NCI-H2171 (cell line): ENCODE results near the gene SIGLEC6.

ENCODE experiments used
- DNase-seq: peaks from one replicate; lab custom pipeline; 2025; lab: John Stamatoyannopoulos, UW

The SIGLEC6 gene

DNA sequence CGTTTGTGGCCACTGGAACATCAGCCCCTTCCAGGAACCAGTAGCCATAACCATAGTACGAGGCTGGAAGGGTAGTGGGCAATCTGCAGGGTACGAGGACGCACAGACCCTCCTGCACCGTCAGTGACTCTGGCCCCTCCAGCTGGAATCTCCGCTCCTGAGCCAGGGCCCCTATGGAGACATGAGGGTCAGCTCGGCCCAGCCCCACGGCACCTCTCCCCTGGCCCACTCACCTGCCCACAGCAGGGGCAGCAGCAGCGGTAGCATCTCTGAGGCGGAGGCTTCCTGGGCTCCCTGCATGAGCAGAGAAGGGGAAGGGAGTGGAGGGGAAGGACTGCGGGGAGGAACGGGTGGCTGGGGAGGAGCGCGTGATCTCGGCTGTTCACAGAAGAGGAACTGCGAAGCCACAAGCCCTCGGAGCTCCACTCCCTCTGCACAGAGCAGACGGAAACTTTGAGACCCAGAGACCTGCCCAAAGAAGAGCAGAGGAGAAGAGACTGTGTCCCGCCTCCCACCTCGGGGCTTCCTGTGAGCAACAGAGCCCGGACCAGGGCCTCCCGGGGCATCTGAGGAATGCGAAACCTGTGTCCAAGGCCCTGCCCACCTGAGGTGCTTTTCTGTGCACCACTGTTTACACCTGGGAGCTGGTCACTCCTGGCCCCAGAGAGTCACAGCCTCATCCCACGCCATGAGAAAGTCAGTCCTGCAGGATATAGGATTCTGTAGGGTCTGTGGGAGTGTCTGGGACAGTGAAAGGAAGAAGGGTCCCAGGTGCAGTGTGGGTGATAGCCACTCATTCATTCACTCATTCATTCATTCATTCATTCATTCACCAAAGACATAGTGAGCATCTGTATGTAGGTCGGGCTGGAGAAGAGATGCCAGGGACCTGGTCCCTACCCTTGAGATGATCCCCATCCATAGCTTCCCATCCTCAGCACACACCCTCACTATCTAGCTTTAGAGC lies at the start of gene SIGLEC6:
Gene SIGLEC6, minus strand, starts transcription at position 322 of the 967 bp plus-strand sequence. Its CDS starts 22 bp downstream, at position 300.
- no peak for DNase-seq

- no peak for DNase-seq
Observed at GRCh38 chr19:51576850-51577249, 45.4 kb upstream of the SIGLEC6 start.

- no peak for DNase-seq
Observed at GRCh38 chr19:51573331-51573730, 41.9 kb upstream of the SIGLEC6 start.

DNA sequence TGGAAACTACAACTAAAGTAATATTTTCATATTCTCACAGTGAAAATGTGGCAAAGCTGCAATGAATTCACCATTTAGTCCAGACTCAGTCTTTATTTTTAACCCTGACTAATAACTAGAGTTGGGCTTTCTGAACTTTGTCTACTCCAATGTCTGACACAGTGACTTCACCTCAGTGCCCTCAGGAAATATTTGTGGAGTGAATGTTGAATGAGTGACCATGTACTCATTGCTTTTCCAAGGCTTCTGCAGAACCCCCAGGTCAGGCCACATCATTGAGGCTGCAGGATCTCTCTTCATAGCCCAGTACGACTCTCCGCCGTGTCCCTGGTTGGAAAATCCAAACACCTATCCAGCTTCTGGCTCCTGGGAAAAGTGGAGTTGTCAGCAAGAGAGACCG lies 41.4 kb upstream of the SIGLEC6 start:
- DNase-seq = no peak

DNA sequence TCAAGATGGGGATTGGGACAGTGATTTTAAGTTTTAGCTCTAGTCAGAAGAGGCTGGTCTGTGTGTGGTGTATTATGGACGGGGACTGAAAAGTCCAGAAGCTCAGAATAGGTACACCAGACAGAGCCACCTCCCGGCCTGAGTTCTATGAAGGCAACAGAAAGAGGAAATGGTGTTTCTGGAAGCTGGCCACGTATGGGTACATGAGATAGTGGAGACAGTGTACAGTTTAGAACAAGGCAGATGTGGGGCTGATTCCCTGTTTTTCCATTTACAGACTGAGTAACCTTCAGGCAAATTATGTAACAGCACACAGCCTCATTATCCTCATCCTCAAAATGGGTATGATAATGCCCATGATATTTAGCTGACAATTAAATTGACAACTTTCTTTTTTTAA lies 40.9 kb upstream of the SIGLEC6 start:
- DNase-seq = no peak

- DNase-seq = no peak
Observed at GRCh38 chr19:51571599-51571998, 40.1 kb upstream of the SIGLEC6 start.

DNA sequence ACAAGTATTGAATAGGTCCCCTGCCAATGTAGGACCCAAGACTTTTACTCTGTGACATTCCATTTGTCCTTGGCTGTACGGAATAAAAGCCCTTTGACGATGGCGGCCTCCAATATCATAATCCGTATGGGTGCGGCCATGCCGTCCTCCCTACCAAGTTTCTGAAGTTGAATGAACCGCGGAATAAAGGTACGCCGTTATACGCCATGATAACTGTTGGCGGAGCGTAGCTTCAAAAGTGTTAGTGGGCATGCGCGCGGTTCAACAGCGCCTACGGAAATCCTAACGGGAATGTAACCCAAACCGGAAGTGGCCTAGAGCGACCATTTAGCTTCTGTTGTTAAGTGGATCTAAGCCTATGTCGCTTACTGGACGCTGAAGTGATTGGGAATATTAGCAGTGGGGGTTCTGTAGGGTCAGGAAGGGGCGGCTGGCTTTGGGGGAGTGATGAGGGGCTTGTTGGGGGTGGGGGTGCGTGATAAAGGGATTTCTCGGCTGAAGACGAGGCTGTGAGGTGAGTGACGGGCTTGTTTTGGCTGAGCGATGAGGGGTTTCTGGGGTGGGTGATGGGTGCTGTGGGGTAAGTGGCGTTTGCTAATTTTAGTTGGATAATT lies 39.6 kb upstream of the SIGLEC6 start, which contains the start of gene ZNF175:
Gene ZNF175, plus strand, starts transcription at position 322 of the 614 bp plus-strand sequence. CDS start 2,047 bp downstream, outside the sequence.
- peak; percentile 93 for DNase-seq

DNA sequence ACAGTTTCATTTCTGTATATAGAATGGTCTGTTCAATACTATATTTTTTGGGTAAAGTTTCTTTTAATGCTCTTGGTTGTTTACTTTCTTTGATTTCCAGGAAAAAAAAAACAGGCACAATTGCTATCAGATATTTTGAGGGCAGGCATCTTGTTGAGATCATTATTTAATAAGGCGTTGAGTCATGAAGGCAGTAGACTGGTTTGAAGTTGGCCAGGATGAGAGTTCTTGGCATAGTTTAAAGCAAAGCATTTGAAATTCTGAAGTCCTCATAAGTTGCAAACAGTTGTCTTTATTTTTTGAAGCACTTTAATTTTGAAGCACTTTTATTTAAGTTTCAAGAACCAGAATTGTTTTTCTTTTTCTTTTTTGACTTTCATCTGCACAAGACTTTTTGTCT lies 37.0 kb upstream of the SIGLEC6 start:
- DNase-seq = no peak

DNA sequence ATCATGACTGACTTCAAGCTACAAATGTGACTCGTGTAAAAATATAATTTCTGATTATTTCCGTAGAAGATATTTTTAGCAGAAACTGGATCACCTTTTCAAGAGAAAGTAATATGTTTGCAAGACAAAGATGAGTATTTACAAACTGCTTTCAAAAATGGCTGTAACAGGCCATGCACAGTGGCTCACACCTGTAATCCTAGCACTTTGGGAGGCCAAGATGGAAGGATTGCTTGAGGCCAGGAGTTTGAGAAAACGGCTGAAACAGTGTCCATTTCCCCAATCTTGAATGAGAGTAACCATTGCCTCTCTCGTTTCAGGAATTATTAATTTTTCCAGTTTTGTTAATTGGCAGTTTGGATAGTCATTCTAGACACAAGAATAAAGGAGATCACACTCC lies 36.1 kb upstream of the SIGLEC6 start:
- DNase-seq = no peak

DNA sequence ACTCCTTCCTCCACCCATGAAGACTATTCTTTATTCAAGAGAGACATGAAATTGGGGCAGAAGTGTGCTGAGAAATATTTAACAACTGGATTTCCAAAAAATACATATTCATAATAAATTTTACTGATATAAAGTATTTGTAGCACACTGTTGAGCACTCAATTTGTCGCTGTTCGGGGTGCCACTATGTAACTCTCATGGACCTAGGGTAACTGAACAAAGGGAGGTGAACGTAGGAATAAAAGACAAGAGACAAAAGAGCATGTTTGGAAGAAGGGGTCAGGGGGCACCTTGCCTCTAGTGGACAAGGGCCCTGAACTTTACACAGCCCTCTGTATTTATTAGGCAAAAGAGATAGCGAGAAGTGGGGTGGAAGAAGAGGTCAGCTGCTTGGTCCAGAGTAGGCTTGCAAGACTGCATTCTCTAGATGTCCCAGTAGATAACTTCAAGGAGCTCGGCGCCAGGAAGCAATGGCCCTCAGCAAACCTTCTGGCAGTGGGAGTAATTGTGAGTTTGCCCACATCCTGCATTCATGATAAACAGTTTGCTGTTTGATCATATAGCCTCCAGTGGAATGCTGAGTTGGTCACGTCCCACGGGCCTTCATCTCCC lies 35.1 kb upstream of the SIGLEC6 start:
- no peak for DNase-seq

DNA sequence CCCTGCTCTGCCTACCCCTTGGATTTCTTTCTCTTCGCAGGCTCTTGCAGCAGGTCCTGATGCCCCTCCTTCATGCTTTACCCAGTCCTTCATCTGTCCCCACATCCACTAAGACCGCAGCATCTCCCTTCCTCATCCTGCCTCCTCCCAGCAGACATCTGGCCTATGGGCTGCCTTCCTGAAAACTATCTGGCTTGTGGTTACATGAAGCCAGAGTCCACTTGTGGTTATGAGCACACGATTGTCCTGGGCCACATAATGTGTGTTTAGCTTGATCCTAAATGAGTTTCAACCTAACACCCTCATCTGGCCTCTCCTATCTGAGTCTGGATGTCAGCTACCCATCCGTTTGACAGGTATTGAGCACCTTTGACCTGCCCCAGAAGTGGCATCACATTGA lies 34.1 kb upstream of the SIGLEC6 start:
- no peak for DNase-seq

DNA sequence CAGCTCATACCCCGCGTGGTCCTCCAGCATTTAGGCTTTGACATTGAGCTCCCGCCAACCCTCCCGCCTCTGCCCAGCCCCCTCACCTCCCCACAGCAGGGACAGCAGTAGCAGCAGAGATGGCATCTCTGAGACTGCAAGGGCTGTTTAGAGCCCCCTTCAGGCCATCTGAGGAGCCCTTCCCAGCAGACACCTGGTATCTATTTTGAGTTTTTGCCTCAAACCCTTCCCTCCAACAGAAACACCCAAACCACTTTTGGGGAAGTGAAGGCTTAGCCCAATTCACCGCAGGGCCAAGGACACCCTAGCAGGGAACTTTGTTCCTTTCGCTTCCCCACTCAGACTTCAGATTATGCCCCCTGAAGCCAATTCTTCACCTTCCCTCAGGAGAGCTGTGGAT lies 33.3 kb upstream of the SIGLEC6 start:
- DNase-seq = no peak

DNA sequence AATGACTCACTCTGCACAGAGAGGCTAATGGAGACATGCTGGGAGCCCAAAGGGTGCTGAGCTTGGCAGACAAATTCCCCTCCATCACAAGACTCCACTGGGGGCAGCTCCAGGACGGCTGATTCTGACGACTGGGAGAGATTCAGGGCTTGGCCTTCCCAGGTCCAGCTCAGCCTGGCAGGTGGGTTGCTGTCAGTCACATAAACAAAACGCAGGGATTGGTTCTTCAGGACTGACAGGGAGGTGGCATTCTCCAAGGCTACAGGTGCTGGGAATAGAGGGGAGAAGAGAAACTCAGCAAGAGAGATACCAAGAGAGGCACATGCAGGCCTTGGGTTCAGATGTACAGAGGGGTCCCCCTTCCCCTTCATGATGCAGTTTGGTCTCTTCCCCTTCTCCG lies 28.9 kb upstream of the SIGLEC6 start:
- no peak for DNase-seq

DNA sequence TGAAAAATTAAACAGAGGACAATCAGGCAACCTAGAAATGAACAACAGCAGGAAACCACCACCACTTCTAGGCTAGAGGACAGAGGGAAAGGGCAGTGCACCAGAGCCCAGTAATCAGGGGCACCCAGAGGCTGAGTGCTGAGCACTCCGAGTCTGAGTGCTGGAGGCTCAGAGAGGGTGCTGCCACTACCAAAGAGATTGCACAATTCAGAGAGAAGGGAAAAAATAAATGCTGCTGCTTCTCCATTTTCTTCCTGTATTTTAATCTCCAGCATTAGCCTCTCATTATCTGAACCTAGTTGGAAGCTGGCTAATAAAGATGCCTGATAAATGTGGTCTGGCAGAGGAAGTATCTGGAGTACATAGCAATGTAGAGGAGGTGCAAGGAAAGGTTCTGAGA lies 27.8 kb upstream of the SIGLEC6 start:
- no peak for DNase-seq

- no peak for DNase-seq
Observed at GRCh38 chr19:51552996-51553725, 21.7 kb upstream of the SIGLEC6 start.

- no peak for DNase-seq
Observed at GRCh38 chr19:51552608-51552995, 21.1 kb upstream of the SIGLEC6 start.

GRCh38 chr19:51551673-51552432 lies 20.4 kb upstream of the SIGLEC6 start:
- DNase-seq = no peak

DNA sequence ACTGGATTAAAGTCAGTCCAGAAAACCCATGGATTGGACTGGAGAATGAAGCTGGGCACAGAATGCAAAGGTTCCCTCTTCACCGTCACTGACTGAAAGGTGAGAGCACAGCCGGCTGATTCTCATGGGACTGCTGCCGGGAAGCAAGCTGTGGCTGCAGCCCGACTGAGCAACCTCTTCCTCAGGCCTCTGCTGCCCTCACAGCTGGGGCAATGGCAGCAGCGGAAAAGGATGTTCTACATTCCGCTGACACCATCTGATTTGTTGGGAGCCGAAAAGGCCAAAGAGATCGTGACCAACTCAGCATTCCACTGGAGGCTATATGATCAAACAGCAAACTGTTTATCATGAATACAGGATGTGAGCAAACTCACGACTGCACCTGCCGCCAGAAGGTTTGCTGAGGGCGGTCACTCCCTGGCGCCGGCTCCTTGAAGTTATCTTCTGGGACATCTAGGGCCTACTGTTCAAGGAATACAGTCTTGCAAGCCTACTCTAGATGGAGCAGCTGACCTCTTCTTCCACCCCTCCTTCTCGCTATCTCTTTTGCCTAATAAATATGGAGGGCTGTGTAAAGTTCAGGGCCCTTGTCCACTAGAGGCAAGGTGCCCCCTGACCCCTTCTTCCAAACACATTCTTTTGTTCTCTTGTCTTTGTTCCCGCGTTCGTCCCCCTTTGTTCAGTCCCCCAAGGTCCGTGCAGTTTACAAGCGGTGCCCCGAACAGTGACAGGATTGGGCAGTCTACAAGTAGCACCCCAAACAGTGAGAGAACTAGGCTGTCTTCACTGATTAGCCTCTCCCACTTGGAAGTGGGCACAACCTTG lies 19.6 kb upstream of the SIGLEC6 start:
- no peak for DNase-seq

- DNase-seq = no peak
Observed at GRCh38 chr19:51549533-51550324, 18.3 kb upstream of the SIGLEC6 start.

DNA sequence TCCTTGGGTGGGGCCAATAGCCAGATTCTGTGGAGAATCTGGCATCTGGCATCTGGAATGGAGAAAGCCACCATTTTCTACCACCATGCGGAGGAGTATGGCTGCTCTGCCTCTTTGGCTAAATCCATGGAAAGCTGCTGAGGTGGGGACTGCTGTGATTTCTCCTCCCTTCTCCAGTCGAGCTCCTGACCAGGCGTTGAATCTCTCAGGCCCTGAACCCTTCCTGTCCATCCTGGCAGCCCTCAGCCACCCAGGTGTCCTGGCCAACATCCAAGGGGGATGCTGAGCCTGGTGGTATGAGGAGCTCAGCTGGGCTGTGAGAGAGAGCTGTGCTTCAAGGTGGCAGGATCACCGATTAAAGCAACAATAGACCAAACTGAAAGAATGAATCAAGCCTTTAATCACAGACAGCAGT lies 17.4 kb upstream of the SIGLEC6 start:
- DNase-seq = no peak
